Stimulated activated CD4-positive, alpha-beta T cell treated with anti-CD3 and anti-CD28 coated beads, Interleukin-4, amount 100 ng/mL, for 48 hours (primary cell): ENCODE data around the gene SRP54.
"Not testable (repeated sequence)": the region's sequence is repeated elsewhere in the genome, so short reads cannot be mapped to it uniquely, and the experiment has no call there.

Experiments used
- DNase-seq, 2 donors: peaks; one replicate each; pipeline ENCODE4 v3.0.0-alpha.2; 2020; ENCODE audit warnings: low read depth in 2 of 2

Gene SRP54

DNA sequence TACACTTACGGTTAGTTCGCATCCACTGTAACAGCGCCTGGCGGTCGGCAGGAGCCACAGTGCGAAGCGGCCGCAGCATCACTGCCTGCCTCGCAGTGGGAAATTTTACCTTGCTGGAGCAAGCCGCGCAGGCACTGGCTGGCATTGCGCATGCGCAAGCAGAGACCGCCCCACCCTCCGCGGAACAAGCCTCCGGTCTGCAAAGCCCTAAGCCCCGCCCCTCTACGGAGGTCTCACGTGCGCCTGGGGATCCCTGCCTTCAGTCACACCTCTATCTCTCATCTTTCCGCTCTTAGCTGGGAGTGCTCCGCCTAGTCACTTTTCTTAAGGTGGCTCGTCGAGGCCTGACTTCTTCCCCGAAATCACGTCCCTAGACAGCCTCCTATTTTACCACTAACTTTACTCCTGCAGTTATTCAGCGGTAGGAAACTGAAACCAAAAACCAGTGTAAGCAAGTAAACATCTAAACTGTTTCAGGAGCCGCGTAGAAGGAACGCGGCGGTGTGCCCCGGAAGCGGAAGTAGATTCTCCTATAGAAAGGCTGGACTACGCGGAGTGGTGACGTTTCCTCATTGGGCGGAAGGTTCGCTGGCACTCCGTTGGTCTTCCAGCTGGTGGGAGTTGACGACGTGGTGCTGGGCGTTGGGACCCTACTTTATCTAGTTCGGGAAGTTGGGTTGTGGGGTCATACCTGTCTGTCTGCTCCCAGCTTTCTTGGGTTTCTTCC, at the start of gene SRP54:
TSS of gene SRP54 (plus strand) at position 572 of the 727 bp plus-strand sequence. CDS start 13,718 bp downstream, outside the sequence.
- DNase-seq = peak; percentile 99 to 100

- no peak for DNase-seq
These were observed 49.5 kb upstream of the SRP54 start for GRCh38 chr14:34933301-34933700.

DNA sequence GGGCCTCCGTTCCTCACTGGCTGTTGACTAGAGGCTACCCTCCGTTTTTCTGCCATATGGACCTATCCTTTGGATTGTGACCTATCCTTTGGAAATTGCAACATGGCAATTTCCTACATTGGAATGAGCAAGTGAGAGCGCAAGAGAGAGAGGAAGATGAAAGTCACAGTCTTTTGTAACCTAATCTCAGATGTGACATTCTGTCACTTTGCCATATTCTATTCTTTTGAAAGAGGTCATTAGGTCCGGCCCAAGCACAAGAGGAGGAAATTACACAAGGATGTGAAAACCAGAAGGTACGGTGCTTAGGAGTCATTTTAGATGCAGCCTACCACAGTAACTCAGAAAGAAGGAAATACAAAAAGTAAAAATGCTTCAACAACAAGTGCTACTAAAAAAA, 47.3 kb upstream of the SRP54 start:
- no peak for DNase-seq

GRCh38 chr14:34937442-34937841, 45.4 kb upstream of the SRP54 start:
- no peak for DNase-seq

DNA sequence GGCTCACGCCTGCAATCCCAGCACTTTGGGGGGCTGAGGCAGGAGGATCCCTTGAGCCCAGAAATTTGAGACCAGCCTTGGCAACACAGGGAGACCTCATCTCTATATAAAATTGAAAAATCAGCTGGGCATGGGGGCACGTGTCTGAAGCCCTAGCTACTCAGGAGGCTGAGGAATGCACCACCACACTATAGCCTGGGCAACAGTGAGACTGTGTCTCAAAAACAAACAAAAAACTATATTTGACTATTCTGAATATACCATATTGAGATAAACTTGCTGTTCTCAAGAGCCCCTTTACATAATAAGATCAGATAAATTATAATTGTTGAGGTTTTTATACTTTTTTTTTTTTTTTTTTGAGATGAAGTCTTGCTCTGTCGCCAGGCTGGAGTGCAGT, 44.9 kb upstream of the SRP54 start:
- no peak for DNase-seq

DNA sequence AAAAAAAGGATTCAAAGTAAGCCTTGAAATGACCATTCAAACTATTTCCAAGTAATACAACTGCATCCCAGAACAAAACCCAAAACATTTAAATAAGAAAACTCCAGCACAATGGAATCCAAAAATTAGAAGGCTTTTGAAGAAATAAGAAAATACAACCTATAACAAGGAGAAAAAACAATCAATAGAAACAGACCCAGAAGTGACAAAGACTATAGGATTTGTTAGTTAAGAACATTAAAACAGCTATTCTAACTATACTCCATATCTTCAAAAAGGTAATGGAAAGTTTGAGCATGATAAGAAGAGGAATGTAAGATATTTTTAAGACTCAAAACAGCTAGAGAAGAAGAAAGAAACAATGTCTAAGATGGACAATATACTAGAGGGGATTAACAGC, 39.3 kb upstream of the SRP54 start:
- no peak for DNase-seq

DNA sequence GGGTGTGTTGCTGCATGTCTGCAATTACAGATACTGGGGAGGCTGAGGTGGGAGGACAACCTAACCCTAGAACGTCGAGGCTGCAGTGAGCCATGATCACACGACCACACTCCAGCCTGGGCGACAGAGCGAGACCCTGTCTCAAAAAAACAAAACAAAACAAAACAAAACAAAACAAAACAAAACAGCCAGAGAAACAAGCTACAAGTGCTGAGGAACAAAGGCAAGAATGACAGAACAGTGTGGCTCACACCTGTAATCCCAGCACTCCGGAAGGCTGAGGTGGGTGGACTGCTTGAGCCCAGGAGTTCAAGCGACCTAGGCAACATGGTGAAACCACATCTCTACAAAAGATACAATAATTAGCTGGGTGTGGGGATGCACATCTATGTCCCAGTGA, 38.0 kb upstream of the SRP54 start:
- no peak for DNase-seq

GRCh38 chr14:34946699-34947098, 36.1 kb upstream of the SRP54 start:
- DNase-seq = no peak

DNA sequence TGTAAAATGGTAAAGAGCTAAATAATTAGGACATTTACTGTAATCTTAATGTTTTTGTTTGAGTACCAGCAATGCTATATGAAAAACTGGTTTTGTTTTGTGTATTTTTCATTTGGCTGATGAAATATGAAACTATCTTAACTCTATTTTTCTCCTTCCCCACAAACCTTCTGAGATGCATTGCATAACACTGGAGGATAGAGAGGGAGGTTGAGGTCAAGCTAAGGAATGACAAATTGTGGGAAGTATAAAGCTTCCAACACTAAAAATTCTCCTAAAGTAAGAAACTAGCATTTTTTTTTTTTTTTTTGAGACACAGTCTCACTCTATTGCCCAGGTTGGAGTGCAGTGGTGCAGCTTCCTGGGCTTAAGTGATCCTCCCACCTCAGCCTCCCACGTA, 31.5 kb upstream of the SRP54 start:
- DNase-seq = no peak

- no peak for DNase-seq
These were observed 25.9 kb upstream of the SRP54 start for GRCh38 chr14:34956931-34957330.

- no peak for DNase-seq
These were observed 25.0 kb upstream of the SRP54 start for GRCh38 chr14:34957771-34958286.

DNA sequence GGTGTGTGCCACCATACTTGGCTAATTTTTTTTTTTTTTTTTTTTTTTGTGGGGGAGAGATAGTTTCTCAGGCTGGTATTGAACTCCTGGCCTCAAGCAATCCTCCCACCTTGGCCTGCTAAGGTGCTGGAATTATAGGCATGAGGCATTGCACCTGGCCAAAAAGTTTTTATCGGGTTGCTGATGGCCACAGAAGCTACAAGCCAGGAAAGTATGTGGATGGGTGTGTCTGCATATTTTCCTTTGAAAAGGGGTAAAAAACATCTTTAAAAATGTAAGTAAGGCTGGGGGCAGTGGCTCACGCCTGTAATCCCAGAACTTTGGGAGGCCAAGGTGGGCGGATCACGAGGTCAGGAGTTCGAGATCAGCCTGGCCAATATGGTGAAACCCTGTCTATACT, 20.7 kb upstream of the SRP54 start:
- not testable (repeated sequence) for DNase-seq

GRCh38 chr14:34964977-34965764, 17.6 kb upstream of the SRP54 start:
- DNase-seq = no peak

DNA sequence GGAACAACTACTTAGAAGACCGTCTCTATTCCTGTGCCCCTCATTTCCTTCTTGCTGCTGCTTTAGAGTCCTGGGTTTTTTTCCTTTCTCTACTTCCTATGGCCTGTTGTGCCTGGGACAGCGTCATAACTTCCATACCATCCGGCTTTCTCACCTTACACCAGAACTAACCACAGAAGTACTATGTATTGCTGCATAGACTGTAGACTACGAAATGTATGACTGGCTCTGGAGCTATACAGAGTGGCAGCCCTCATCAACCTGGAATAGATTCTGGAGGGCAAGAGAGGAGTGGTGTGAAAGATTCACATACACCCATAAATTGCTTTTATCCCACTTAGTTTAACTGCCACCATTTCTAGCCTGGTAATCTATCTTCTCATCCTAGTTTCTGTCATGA, 16.9 kb upstream of the SRP54 start:
- no peak for DNase-seq

DNA sequence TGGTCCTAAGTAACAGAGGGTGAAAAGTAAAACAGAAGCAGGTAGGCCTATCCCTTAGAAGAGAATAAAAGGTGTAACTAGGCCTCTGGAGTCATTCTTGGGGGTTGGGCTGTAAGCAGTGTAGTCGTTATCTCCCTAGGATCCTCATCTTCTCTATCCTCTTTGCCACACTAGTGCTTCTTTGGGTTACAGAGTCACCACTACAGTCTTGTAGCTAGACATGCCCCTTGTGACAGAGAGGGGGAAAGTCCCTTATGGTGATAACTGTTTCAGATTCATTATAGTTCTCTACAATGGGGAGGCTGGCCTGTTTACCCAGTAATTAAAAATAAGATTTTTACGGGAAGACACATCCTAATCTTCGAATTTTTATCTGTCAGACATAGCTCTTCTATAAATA, 16.4 kb upstream of the SRP54 start:
- no peak for DNase-seq

DNA sequence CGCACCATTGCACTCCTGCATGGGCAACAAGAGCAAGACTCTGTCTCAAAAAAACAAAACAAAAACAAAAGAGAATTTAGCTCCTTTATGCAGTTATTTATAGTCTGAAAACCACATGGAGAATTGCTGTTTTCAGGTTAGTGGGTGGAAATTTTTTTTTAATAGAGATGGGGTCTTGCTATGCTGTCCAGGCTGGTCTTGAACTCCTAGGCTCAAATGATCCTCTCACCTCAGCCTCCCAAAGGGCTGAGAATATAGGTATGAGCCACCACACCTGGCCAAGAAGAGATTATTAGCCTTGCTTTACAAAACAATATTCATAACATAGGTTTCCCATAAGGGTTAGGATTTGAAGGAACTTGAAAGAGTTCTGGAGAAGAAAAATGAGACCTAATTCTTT, 12.1 kb upstream of the SRP54 start:
- DNase-seq = no peak

DNA sequence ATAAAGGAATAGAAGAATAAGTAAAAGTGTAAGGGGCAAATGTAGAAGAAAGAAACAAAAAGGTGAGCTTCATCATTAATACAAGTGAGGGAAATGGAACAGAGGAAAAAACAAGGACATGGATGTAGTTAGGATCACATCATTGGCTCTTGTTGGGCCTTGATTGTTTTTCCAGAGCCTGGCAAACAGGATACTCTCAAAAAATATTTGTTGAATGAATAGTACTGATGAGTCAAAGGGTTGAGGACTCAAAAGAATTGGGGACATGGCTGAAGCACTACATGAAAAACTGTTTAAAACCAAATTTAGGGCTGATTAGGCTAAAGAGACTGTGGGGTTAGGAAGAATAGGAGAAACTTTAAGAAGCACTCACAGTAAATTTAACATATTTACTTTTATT, 11.4 kb upstream of the SRP54 start:
- no peak for DNase-seq

GRCh38 chr14:34971801-34972200, 11.0 kb upstream of the SRP54 start:
- DNase-seq = no peak

DNA sequence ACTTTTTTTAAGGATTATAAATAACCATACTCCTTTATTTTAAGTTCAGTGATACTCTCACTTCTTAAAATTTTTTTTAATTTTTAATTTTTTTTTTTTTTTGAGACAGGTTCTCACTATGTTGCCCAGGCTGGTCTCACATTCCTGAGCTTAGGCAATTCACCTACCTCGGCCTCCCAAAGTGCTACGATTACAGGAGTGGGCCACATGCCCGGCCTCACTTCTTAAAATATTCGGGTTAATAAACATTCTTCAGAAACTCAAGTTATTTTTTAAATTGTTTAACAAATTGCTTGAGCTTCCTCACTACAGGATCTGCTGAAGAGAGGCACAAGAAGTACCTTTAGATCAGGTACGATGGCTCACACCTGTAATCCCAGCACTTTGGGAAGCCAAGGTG, 4.3 kb upstream of the SRP54 start:
- no peak for DNase-seq

DNA sequence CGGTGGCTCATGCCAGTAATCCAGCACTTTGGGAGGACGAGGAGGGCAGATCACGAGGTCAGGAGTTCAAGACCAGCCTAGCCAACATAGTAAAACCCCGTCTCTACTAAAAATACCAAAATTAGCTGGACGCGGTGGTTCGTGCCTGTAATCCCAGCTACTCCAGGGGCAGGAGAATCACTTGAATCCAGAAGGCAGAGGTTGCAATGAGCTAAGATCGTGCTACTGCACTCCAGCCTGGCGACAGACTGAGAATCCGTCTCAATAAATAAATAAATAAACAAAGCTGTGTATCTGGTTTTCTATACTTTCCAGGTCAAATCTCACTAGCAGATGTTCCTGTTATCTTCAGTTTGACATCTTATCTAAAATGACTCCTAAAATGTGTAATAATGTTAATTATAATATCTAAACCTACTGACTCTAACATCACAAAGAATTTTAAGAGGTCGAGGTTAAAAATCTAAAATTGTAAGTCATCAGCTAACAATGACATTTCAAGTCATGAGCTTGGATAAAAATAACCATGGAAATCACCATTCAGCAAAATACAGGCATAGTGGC, 2.4 kb upstream of the SRP54 start:
- DNase-seq = no peak

GRCh38 chr14:34981743-34982420, 910 bp upstream of the SRP54 start:
- peak; percentile 18 to 19 for DNase-seq

GRCh38 chr14:34983148-34983760, 462 bp downstream of the SRP54 start:
- no peak for DNase-seq
